ENCODE data around the gene C6orf47.

GRCh38 chr6:31666337-31666965 is 5.9 kb upstream of the C6orf47 start:
- TF ChIP-seq POLR2AphosphoS5 (IDR thresholded peaks at IDR 0.05) (no peak), CTCF (IDR thresholded peaks at IDR 0.05) (no peak), POLR2A (IDR thresholded peaks at IDR 0.05) (no peak)

All from stomach (tissue), 4 donors.